Esophagus squamous epithelium (tissue), 5 donors: Measurements from ENCODE around the gene ZDHHC14. TPM values are rescaled to one million over a fixed set of nuclear protein-coding genes. Genes with fewer than 3 reads are reported as not detected.

Source experiments
- DNase-seq: peaks from one replicate; lab custom pipeline; 2025; lab: John Stamatoyannopoulos, UW
- H3K27ac ChIP-seq, 4 donors: fragments of 200-600 bp; sonication (generic); one replicate each; pipeline ENCODE4 v1.5.1; 2016 to 2019; ENCODE audit warnings: mild to moderate bottlenecking in 1 of 4
- H3K27me3 ChIP-seq, 4 donors: fragments of 200-600 bp; sonication (generic); 1 replicate in 3 of 4; 2 replicates in 1 of 4; pipeline versions ENCODE4 v1.5.1 to v1.6.0; 2017 to 2021; ENCODE audit warnings: antibody characterized with exemption in 1 of 4
- H3K36me3 ChIP-seq, 3 donors: fragments of 200-600 bp; sonication (generic); one replicate each; pipeline ENCODE4 v1.5.1; 2016 to 2019
- H3K4me1 ChIP-seq, 3 donors: fragments of 200-600 bp; sonication (generic); one replicate each; pipeline ENCODE4 v1.5.1; 2017 to 2019
- H3K4me3 ChIP-seq, 4 donors: fragments of 200-600 bp; sonication (generic); 1 replicate in 3 of 4; 2 replicates in 1 of 4; pipeline ENCODE4 v1.5.1; 2016 to 2019; ENCODE audit warnings: mild to moderate bottlenecking in 2 of 4, moderate library complexity in 1 of 4
- H3K9me3 ChIP-seq, 3 donors: fragments of 200-600 bp; sonication (generic); one replicate each; pipeline ENCODE4 v1.5.1; 2016 to 2019
- POLR2A ChIP-seq, 4 donors: fragments of 450-650 bp; IDR thresholded peaks; one replicate each; pipeline ENCODE4 v1.6.1; 2017; ENCODE audit warnings: antibody characterized with exemption in 4 of 4, mild to moderate bottlenecking in 4 of 4, moderate library complexity in 3 of 4
- WGBS, 2 donors: methylation state at CpG; one replicate each; pipeline ENCODE4 v1.1.5; 2018; 5-methylcytosine and 5-hydroxymethylcytosine counted together
- intact Hi-C: fragments of 100-400 bp; cut with DNase I; formaldehyde crosslinking; loops from one replicate; pipeline ENCODE4 v1.15.0; 2022
- total RNA-seq, 4 donors: library from RNA; depleted of rRNA; stranded (reverse); fragments of >200 nt; gene quantifications; one replicate each; pipeline ENCODE4 v1.1.0, GENCODE V29; 2016
- TF ChIP-seq, protein P1 (sequence below), 6 experiments: fragments of 450-650 bp in 4 of 6; fragments of 200-600 bp in 2 of 6; sonication (generic) in 2 of 6; IDR thresholded peaks; one replicate each; pipeline ENCODE4 v1.5.1; 2016 to 2019; ENCODE audit warnings: antibody characterized with exemption in 6 of 6, mild to moderate bottlenecking in 4 of 6, moderate library complexity in 4 of 6
- donor health status: DM: yes; HTN: yes; CAD: no.

Gene ZDHHC14
- total RNA-seq, 4 donors from 2014 or later, result 6.1 to 15.6 (median 6.9) TPM

DNA sequence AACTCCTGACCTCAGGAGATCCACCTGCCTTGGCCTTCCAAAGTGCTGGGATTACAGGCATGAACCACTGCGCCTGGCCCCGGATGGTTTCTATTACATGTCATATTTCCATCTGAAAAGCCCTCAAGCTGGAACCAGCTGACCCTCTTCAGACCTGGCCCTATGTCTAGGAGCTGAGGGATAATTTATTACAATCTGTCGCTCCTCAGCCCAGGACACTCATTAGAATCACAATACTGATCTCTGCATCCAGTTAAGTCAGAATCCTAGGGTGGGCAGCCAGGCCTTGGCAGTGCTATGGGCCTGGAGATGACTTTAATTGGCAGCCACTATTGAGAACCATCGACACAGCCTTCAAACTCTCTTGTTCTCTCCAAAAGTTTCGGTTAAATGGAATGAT, 279.4 kb downstream of the ZDHHC14 start:
- peaks cover 0 to 7% (median 4%) of the 10 kb centered on the region in 3 donors for H3K36me3 ChIP-seq
- TF ChIP-seq POLR2A (IDR thresholded peaks at IDR 0.05), result no peak
- TF ChIP-seq, protein P1, sequence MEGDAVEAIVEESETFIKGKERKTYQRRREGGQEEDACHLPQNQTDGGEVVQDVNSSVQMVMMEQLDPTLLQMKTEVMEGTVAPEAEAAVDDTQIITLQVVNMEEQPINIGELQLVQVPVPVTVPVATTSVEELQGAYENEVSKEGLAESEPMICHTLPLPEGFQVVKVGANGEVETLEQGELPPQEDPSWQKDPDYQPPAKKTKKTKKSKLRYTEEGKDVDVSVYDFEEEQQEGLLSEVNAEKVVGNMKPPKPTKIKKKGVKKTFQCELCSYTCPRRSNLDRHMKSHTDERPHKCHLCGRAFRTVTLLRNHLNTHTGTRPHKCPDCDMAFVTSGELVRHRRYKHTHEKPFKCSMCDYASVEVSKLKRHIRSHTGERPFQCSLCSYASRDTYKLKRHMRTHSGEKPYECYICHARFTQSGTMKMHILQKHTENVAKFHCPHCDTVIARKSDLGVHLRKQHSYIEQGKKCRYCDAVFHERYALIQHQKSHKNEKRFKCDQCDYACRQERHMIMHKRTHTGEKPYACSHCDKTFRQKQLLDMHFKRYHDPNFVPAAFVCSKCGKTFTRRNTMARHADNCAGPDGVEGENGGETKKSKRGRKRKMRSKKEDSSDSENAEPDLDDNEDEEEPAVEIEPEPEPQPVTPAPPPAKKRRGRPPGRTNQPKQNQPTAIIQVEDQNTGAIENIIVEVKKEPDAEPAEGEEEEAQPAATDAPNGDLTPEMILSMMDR (IDR thresholded peaks at IDR 0.05), result no peak
- H3K4me1 ChIP-seq, result no peaks in the 10 kb centered on the region
- intact Hi-C loops, result loop anchor here (10.0 kb wide), 1 partner anchor 214 kb away; no protein-coding TSS in a partner anchor
- no peak overlapping the region for H3K4me3 ChIP-seq
- DNase-seq, result no peak
- 91% methylated on average over 5 of the region's 5 CpGs for WGBS, 2 donors
- H3K27me3 ChIP-seq, result no peaks in the 10 kb centered on the region
- no peaks in the 10 kb centered on the region for H3K9me3 ChIP-seq
- no peak overlapping the region for H3K27ac ChIP-seq

DNA sequence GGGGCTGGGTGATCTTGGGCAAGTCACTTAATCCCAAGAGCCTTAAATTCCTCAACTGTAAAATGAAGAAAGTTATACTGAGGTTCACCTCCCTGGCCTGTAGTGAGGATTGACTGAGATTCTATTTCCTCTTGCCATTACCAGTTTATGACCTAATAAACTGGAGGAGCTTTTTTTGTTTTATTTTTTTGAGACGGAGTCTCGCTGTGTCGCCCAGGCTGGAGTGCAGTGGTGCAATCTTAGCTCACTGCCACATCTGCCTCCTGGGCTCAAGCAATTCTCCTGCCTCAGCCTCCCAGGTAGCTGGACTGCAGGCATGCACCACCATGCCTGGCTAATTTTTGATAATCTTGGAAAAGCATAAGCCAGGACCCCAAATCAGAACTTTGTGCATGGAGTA, 280.7 kb downstream of the ZDHHC14 start:
- intact Hi-C loops, result loop anchor here (10.0 kb wide), 1 partner anchor 213 kb away; no protein-coding TSS in a partner anchor
- Histone ChIP-seq H3K4me3 (no peak overlapping the region), H3K36me3 (peaks cover 0 to 7% (median 4%) of the 10 kb centered on the region in 3 donors), H3K27me3 (no peaks in the 10 kb centered on the region), H3K27ac (no peak overlapping the region), H3K9me3 (no peaks in the 10 kb centered on the region), H3K4me1 (no peaks in the 10 kb centered on the region)
- 89 to 97% methylated on average over 3 of the region's 3 CpGs for WGBS, 2 donors
- TF ChIP-seq POLR2A (IDR thresholded peaks at IDR 0.05), result no peak
- TF ChIP-seq, protein P1 (IDR thresholded peaks at IDR 0.05), result no peak
- no peak for DNase-seq

DNA sequence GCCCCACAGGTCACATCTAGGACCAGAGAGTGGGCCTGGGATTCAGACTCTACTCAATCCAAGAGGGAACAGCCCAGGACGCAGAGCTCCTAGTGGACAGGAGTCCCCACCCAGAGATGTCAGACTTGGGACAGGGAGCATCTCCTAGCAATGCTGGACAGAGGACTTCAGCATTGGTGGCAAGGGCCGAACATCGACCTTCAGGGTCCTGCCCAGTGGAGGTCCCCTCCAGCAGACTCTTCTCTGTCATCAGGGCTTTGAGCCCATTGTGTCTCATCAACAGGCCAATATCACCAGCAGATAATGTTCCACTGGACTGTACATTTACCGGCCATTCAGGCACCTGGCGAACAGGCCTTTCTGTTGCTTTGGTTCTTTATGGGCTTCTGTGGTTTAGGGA, 282.3 kb downstream of the ZDHHC14 start:
- Histone ChIP-seq H3K4me1 (no peaks in the 10 kb centered on the region), H3K36me3 (peaks cover 0 to 7% (median 4%) of the 10 kb centered on the region in 3 donors), H3K9me3 (no peaks in the 10 kb centered on the region), H3K27me3 (no peaks in the 10 kb centered on the region), H3K27ac (no peak overlapping the region), H3K4me3 (no peak overlapping the region)
- no peak for TF ChIP-seq POLR2A (IDR thresholded peaks at IDR 0.05)
- TF ChIP-seq, protein P1 (IDR thresholded peaks at IDR 0.05), result no peak
- WGBS, 2 donors, result 98 to 100% methylated on average over 1 to 4 of the region's 5 CpGs
- intact Hi-C loops, result loop anchor here (10.0 kb wide), 1 partner anchor 212 kb away; no protein-coding TSS in a partner anchor
- DNase-seq, result no peak

DNA sequence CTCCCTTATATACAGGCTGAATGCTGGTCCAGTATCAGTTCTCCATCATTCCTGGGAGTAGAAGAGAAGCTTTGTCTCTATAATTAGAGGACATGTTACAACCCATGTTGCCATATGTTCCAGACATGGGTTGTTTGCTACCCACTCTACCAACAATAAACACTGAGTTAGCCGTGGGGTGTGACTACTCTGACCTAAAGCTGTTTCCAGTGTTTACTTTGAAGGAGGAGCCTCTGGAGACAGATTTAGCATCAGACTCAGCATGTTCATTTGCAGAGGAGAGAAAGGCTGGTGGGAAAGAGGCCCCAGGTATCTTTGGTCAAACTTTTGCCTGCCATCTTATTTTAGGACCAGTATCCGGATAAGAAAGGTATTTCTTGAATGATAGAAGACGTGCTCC, 284.2 kb downstream of the ZDHHC14 start:
- Histone ChIP-seq H3K4me1 (peaks cover 5 to 14% (median 10%) of the 10 kb centered on the region in 3 donors), H3K4me3 (no peak overlapping the region), H3K9me3 (no peaks in the 10 kb centered on the region), H3K36me3 (peaks cover 0 to 7% (median 4%) of the 10 kb centered on the region in 3 donors), H3K27ac (no peak overlapping the region), H3K27me3 (no peaks in the 10 kb centered on the region)
- 70 to 76% methylated on average over 2 to 3 of the region's 3 CpGs for WGBS, 2 donors
- TF ChIP-seq, protein P1 (IDR thresholded peaks at IDR 0.05), result no peak
- TF ChIP-seq POLR2A (IDR thresholded peaks at IDR 0.05), result no peak
- no peak for DNase-seq
- intact Hi-C loops, result loop anchor here (10.0 kb wide), 1 partner anchor 210 kb away; no protein-coding TSS in a partner anchor

DNA sequence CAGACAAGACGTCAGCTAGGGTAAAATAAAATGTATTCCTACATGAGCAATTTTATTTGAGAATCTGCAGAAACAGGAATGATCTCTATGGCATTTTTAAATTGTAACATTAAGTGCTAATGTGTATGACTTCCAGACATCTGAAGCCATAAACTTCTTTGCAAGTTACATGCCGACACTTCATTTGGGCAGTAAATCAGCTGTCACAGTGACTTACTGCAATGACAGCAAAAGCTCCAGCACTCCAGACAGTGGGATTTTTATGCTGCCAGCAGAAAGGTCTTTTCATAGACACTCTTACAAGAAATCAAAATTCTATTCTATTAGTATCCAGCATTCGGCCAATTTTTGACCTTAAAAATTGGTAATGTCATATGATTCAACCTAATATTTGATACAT, 285.7 kb downstream of the ZDHHC14 start:
- Histone ChIP-seq H3K4me3 (no peak overlapping the region), H3K27me3 (no peaks in the 10 kb centered on the region), H3K9me3 (no peaks in the 10 kb centered on the region), H3K4me1 (peaks cover 5 to 22% (median 14%) of the 10 kb centered on the region in 3 donors), H3K27ac (no peak overlapping the region), H3K36me3 (peaks cover 0 to 7% (median 4%) of the 10 kb centered on the region in 3 donors)
- intact Hi-C loops, result loop anchor here (10.0 kb wide), 1 partner anchor 208 kb away; no protein-coding TSS in a partner anchor
- no peak for DNase-seq
- TF ChIP-seq POLR2A (IDR thresholded peaks at IDR 0.05), result no peak
- TF ChIP-seq, protein P1 (IDR thresholded peaks at IDR 0.05), result no peak
- 83 to 88% methylated on average over 3 of the region's 3 CpGs for WGBS, 2 donors
